GM18502 (cell line): ENCODE data around the gene TBC1D9.
"Not testable (repeated sequence)": the region's sequence is repeated elsewhere in the genome, so short reads cannot be mapped to it uniquely, and the experiment has no call there.

Source experiments
- ATAC-seq: cut with Tn5 transposase; IDR thresholded peaks from one replicate; pipeline ENCODE4 v1.9.1; 2021; ENCODE audit warnings: mild to moderate bottlenecking; ENCODE audit not compliant: unreplicated experiment, poor library complexity

The TBC1D9 gene

DNA sequence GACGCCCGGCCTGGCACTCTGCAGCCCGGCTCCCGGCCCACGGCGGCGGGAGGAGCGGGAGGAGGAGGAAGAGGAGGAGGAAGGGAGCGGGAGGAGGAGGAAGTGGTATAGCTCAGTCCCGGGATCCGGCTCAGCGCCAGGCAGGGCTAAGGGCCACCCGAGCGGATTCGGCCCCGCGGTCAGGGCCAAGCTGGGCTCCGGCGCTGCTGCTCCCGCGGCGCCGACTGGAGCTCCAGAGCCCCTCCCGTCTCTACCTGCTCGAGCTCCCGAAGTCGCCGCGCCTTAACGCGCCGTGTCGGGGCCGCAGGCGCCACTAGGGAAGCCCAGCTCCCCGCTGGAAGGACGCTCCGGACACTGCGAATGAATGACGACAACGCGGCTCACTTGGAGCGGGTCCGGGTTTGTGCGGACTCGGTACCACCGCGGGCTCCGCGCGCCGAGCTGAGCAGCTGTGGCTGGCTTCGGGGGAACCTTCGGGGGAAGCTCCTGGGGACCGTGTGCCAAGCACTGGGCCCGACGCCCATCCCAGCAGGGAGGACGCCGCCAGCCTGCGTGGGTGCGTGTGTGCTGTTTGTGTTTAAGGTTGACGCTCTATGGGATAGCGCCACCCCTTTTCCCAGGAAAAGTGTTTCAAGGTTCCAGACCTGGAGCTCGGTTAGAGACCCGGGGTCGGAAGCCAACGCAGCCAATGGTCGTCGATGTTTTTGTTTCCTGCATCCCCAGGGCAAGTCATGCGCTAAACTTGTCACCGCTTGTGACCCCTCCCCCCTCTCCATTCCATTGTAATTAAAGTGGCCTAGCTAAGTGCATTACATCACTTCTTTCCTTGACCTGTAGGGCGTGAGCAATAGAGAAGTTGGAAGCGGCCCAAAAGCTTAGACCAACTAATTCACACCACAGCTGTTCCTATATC lies at the start of gene TBC1D9:
TSS of gene TBC1D9 (minus strand) at position 67 of the 913 bp plus-strand sequence. CDS start 340 bp downstream, outside the sequence.
- ATAC-seq, result peak; percentile 49

GRCh38 chr4:140805293-140805692 lies 49.1 kb upstream of the TBC1D9 start:
- no peak for ATAC-seq

DNA sequence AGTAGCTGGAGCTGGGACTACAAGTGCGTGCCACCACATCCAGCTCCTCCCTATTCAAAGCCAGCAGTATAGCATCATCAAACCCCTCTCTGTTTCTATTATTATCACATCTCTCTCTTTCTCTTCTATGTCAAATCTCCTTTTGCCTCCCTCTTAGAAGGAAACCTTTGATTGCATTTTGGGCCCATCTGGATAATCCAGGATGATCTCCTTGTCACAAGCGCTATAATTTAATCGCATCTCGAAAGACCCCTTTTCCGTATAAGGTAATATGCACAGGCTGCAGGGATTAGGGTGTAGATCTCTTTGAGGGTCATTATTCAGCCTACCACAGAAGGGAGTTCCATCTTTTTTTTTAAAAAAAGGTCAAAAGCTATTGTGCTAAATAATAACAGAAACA lies 46.4 kb upstream of the TBC1D9 start:
- no peak for ATAC-seq

- ATAC-seq, result no peak
Measured at GRCh38 chr4:140800666-140801065, 44.5 kb upstream of the TBC1D9 start.

DNA sequence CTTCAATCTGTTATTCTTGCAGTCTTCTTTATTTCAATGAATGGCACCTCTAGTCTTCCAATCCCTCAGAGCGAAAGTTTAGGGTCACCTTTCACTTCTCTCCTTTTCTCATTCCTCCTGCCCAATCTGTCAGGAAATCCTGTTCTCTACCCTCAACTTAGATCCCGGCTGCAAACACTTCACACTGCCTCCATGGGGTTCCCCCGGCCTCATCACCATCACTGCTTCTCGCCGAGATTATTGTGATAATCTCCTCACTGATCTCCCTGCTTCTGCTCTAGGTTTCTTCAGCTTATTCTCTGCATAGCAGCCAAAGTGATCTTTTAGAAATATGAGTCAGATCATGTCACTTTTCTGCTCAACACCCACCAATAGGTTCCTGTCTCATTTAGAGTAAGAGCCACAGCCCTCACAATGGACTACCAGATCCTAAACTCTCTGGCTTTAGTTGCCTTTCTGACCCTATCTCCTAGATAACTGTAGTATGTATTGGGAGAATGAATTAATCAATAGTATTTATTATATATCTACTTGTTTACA lies 43.6 kb upstream of the TBC1D9 start:
- peak; percentile 54 for ATAC-seq

GRCh38 chr4:140793291-140793690 lies 37.1 kb upstream of the TBC1D9 start:
- no peak for ATAC-seq

DNA sequence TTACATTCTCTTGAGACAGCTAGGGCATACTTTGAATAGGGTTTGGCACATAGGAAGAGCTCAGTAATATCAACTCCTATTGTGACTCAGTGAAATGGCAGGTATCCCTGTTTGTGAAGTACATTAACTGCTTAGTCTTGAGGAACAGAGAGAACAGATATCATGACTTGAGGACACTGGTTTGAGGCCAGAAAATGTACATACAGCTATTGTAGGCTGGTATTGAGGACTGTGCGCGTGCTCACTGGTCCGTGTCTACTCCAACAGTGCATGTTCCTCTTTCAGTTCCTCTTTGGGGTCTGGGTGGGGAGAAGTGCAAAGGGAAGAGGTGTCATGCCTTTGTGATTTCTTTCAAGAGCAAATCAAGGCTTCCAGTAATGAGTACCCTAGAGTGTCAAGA lies 34.6 kb upstream of the TBC1D9 start:
- peak; percentile 96 for ATAC-seq

GRCh38 chr4:140790171-140790570 lies 34.0 kb upstream of the TBC1D9 start:
- peak; percentile 19 for ATAC-seq

- ATAC-seq, result peak; percentile 34
Measured at GRCh38 chr4:140789759-140790158, 33.6 kb upstream of the TBC1D9 start.

DNA sequence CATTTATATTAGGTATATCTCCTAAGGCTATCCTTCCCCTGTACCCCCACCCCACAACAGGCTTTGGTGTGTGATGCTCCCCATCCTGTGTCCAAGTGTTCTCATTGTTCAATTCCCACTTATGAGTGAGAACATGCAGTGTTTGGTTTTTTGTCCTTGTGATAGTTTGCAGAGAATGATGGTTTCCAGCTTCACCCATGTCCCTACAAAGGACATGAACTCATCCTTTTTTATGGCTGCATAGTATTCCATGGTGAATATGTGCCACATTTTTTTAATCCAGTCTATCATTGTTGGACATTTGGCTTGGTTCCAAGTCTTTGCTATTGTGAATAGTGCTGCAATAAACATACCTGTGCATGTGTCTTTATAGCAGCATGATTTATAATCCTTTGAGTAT lies 26.6 kb upstream of the TBC1D9 start:
- not testable (repeated sequence) for ATAC-seq

- ATAC-seq, result no peak
Measured at GRCh38 chr4:140781596-140781995, 25.4 kb upstream of the TBC1D9 start.

- no peak for ATAC-seq
Measured at GRCh38 chr4:140777894-140778293, 21.7 kb upstream of the TBC1D9 start.

DNA sequence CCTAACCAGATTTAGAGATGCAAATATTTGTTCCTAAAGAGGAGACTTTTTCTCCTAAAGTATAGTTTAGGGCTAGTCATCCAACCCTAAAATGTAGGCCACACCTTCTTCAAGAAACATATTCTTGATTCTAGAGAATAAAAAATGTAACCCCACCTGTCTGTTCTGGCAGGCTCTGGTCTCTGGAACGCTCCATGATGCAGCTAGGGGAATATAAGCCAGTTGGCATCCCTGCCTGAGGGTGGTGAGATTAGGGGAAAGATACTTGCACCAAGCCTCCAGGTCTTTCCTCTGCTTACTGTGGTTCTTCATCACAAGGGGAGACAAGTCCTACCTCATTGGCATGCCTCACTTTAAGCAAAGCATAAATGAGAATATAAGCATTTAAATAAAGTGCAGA lies 21.2 kb upstream of the TBC1D9 start:
- no peak for ATAC-seq

DNA sequence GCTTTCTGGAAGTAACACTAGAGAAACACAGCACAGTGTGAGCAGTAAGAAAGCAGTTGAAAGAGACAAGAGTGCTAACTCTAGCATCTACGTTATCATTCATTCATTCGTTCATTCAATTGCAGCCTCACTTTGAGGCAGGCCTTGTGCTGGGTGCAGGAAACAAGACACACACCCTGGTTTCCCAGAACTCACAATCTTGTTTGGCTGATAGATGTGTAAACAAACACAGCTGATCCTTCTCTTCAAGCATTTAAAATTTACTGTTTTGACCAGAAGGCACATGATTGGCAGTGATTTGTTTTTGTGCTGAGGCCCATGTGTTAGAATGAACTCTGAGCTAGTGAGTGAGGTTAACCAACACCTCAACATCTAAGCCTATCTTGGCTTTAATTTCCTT lies 20.4 kb upstream of the TBC1D9 start:
- no peak for ATAC-seq

- ATAC-seq, result no peak
Measured at GRCh38 chr4:140774956-140775355, 18.8 kb upstream of the TBC1D9 start.

GRCh38 chr4:140774510-140774909 lies 18.3 kb upstream of the TBC1D9 start:
- ATAC-seq, result no peak

DNA sequence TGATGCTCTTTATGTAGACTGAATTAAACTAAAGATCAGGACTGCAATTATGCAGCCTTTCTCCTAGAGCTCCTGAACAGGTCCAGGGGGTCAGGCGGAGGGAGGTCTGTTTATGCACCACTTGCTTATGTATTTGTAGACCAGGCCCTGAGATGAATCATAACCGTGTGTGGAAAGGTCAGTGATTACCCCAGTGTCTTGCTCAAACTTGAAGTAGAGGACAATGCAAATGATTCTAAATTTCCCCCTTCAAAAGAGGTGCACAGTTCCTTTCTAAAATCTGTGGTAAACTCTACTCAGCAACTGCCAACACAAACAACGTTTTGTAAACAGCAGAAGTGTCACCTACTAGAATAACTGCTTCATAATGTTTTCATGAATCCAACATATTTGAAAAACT lies 13.0 kb upstream of the TBC1D9 start:
- ATAC-seq, result no peak

- ATAC-seq, result no peak
Measured at GRCh38 chr4:140764785-140765392, 8.7 kb upstream of the TBC1D9 start.

- ATAC-seq, result no peak
Measured at GRCh38 chr4:140762202-140762601, 6.0 kb upstream of the TBC1D9 start.

GRCh38 chr4:140757232-140757630 lies 1.0 kb upstream of the TBC1D9 start:
- ATAC-seq, result no peak

DNA sequence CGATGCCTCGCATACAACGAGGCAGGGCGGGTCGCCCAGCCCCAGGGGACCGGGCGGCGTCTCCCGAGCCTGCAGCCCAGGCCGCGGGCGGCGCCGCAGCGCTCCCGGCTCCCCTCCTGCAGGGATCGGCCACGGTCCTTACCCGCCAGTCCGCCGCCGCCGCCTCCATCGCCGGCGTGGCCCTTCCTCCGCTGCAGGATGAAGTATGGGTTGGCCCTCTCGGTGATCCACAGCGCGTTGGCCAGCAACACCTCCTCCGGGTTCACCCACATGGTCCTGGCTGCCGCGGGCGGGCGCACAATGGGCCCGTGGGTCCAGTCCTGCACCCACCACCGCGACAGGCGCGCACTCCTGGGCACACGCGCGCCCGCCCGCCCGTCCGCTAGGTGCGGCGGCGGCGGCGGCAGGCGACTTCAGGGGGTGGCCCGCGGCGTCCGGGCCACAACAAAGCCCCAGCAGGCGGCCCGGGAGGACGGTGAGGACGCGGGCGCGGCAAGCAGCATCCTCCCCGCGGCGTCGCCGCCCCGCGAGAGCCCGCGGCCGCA lies 339 bp downstream of the TBC1D9 start:
- ATAC-seq, result peak; percentile 67
